ENCODE data around the gene HERC6. TPM values are rescaled to one million over a fixed set of nuclear protein-coding genes. Genes with fewer than 3 reads are reported as not detected.
"Not testable (repeated sequence)": the region's sequence is repeated elsewhere in the genome, so short reads cannot be mapped to it uniquely, and the experiment has no call there.

Gene HERC6
- total RNA-seq, 1 donor from 2014 or later: 13.1 TPM

DNA sequence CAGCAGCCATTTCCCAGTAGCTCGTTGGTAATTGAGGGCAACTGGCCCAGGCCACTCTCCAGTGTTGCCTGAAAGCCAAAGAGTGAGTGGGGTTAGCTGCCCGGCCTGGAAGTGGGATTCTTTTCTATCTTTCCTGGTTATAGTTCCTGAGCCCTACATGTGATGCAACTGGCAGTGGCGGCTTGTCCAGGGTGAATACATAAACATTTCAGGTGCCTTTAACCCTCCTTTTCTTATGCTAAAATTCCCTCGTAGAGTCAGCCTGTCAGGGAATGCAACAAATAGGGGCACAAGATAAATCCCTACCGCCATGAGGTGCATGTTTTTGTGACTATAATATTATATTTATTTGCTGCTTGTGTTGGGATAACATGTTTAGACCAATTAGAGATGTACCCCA lies 64.8 kb downstream of the HERC6 start:
- no peak for DNase-seq (ENCODE audit: extremely low read depth, low read depth, low spot score)

DNA sequence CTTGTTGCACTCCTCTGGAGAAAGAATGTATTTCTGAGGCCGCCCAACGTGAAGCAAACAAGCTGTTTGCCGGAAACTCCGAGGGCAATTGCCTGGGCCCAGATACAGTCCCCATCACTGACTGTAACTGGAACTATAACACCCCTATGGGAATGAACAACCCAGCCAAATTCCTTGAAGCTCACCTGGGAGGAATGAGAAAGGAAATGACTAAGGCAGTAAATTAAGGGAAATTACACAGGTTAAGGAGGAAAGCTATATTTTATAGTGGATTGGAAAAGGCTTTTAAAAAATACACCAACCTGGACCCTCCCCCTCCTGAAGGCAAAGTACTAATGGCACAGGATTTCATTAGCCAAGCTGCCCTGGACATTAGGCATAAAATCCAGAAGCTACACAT lies 66.6 kb downstream of the HERC6 start:
- DNase-seq (ENCODE audit: extremely low read depth, low read depth, low spot score): no peak

DNA sequence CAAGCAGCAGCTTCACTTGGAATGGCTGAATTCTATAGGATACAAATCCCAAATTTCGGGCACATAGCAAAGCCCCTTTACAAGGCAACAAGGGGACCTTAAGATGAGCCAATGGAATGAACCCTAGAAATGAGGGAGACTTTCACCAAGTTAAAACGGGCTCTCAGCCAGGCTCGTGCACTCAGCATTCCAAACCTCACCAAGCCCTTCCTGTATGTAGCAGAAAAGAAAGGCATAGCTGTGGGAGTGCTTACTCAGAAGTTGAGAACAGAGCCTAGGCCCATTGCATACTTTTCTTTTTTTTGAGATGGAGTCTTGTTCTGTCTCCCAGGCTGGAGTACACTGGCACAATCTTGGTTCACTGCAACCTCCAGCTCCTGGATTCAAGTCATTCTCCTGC lies 67.5 kb downstream of the HERC6 start:
- no peak for DNase-seq (ENCODE audit: extremely low read depth, low read depth, low spot score)

DNA sequence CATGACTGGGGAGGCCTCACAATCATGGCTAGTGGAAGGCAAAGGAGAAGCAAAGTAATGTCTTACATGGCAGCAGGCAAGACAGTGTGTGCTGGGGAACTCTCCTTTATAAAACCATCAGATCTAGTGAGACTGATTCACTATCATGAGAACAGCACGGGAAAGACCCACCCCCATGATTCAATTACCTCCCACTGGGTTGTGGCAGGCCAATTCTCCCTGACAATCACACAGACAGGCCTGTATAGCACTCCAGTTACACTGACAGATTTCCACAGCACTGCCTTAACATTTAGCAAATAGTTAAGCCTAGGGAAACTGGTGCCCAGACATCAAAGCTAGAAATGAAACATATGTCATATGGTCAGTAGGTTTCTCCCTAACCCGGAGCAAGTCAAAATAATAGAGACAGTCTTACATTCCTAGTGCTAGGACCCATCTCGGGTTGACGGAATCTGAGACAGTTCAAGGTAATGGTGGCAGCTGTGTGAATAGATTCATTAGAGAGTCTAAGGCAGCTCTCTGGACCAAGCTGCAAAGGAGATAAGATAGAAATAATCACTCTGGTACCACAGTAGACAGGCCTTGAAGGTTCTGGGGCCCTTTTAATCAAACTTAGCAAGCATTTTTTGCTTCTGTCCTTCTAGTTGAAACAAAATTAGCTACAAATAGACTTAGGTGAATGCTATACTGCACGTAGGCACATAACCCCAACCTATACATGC lies 68.9 kb downstream of the HERC6 start:
- no peak for DNase-seq (ENCODE audit: extremely low read depth, low read depth, low spot score)

DNA sequence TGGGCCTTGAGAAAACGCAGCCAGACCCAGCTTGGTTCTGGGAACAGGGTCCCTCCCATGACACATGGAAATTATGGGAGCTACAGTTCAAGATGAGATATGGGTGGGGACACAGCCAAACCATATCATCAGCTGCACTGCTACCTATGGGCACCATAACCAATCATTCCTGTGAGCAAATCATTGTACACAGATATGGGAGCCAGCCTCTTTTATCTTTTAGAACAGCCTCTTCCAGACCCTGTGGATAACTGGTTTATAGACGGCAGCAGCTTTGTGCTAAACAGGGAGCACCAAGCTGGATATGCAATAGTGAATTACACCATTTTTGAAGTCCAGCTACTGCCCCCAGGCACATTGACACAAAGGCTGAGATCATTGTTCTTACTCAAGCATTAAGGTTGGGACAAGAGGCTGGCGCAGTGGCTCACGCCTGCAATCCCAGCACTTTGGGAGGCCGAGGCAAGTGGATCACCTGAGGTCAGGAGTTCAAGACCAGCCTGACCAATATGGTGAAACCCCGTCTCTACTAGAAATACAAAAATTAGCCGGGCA lies 69.6 kb downstream of the HERC6 start:
- not testable (repeated sequence) for DNase-seq (ENCODE audit: extremely low read depth, low read depth, low spot score)

DNA sequence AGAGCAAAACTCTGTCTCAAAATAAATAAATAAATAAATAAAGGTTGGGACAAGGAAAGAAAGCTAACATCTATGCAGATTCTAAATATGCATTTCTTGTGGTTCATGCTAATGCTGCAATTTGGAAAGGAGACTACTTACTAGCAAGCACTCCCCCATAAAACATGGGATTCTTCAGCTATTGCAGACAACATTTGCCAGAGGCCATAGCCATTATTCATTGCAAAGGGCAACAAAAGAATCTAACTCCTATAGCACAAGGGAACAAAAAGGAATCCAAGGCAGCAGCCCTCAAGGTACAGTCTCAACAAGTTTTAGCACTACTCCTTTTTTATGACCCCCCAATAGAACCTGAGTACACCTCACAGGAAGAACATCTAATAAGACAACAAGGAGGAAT lies 70.2 kb downstream of the HERC6 start:
- DNase-seq (ENCODE audit: extremely low read depth, low read depth, low spot score): no peak

DNA sequence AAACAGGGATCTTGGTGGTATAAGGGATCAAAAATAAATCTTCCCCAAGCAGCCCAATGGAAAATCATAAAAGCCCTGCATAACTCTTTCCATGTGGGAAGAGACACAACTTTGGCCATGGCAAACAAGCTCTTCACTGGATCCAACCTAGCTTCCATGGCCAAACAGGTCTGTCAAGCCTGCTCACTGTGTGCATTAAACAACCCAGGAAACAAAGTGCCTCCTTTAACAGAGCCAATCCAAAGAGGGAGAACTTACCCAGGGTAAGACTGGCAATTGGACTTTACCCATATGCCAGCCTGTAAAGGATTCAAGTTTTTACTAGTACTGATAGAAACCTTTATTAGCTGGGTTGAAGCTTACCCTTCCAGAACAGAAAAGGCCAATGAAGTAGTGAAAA lies 70.6 kb downstream of the HERC6 start:
- DNase-seq (ENCODE audit: extremely low read depth, low read depth, low spot score): no peak

DNA sequence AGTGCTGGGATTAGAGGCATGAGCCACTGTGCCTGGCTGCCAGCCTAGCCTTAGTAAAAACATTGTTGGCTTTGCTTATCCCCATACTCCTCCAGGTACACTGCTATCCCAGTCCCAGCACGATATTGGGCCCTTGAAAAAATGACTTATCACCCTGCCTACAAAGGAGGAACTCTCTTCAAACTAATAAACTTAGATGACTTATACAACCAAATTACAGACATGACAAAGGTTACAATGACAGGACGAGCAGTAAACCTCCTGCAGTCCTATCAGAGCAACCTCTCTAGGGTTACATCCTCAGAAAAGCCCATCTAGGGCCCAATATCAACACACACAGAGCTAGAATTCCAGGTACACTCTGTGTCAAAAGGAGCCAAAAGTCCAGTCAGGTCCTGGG lies 72.6 kb downstream of the HERC6 start:
- no peak for DNase-seq (ENCODE audit: extremely low read depth, low read depth, low spot score)

DNA sequence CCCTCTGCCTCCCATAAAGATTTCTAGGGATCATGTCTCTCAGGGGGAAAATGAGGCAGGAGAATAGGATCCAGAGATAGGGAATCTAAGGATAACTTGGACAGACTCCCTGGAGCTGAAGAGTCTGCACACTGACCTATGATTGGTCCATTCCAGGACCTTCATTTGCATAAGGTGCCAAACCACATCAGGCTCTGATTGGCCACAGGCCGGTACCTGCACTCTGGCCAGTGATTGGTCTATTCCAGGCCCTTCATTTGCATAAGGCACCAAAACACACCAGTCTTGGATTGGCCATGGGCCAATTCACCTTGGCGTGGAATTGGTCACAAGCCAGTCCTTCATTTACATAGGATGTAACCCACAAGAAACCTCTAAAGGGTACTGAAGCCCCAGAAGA lies 74.3 kb downstream of the HERC6 start:
- DNase-seq (ENCODE audit: extremely low read depth, low read depth, low spot score): no peak

DNA sequence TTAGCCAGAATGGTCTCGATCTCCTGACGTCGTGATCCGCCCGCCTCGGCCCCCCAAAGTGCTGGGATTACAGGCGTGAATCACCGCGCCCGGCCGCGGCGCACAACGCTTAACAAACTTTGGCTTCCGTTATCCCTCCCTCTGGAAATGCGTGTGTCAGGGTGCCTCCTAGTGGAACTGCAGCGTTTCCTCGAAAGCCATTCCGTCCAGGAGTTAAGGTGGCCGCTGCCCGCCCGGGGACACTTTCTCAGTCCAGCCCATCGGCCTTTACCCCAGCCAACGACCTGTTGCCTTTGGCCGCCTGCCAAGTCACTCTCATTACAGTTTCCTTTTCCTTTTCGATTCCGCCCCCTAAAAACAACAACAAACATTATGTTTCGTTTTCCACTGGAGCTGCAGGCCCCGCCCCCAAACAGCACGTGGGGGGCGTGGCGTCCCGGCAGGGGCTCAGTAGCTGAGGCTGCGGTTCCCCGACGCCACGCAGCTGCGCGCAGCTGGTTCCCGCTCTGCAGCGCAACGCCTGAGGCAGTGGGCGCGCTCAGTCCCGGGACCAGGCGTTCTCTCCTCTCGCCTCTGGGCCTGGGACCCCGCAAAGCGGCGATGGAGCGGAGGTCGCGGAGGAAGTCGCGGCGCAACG lies 78.1 kb downstream of the HERC6 start, which contains the start of gene HERC5:
HERC5 (plus strand) TSS at position 450 of the 637 bp plus-strand sequence; CDS start at position 601, 151 bp downstream.
- peak; percentile 88 for DNase-seq (ENCODE audit: extremely low read depth, low read depth, low spot score)

DNA sequence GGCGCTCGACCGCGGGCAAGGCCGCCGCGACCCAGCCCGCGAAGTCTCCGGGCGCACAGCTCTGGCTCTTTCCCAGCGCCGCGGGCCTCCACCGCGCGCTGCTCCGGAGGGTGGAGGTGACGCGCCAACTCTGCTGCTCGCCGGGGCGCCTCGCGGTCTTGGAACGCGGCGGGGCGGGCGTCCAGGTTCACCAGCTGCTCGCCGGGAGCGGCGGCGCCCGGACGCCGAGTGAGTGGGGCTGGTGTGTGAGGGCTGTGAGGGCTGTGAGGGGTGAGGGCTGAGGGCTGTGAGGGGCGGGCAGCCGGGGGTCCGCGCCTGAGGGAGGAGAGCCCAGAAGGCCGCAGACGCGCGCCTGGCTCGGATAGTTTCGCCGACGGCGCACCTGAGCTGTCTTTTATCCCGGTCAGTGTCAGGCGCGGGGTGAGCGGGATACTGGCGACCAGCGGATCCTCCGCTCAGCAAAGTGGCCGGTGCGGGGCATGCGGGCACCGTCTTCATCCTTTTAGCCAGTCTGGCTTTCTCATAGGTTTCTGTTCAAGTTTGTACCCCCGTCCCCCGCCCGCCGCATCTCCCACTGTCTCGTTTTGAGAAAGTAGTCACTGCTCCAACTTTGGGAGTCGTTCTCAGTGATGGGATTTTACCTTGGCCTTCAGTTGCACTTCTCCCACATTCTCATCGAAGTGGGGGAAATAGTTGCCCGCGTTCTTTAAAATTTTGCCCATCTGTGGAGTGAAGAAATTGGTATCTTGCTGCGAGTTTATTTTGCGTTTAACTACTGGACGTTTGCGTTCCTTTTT lies 78.9 kb downstream of the HERC6 start:
- DNase-seq (ENCODE audit: extremely low read depth, low read depth, low spot score): no peak

DNA sequence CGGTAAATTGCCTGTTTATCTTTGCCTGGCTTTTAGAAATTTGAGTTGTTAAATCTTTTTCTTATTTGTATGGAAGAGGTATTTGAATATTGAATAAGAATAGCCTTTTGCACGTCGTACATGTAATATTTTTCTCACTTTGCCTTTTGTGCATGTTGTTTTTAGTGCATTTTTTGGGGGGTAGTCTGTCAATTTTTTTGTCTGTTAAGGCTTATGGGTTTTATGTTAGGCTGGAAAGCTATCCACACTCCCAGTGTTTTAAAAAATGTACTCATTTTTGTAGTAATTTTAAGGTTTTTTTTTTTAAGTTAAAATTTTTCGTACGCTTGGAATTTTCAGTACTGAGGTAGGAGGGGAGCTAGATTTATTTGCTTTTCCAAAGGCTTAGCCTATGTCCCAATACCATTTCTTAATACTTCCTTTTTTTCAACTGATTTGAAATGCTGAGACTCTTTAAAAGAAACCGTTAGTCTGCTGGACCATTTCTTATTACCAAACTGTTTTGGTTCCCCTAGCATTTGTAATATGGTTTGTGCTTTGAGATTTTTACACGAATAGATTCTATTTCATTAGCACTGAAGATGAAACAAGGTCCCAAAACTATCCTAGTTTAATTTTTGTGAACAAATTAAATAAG lies 79.6 kb downstream of the HERC6 start:
- no peak for DNase-seq (ENCODE audit: extremely low read depth, low read depth, low spot score)

DNA sequence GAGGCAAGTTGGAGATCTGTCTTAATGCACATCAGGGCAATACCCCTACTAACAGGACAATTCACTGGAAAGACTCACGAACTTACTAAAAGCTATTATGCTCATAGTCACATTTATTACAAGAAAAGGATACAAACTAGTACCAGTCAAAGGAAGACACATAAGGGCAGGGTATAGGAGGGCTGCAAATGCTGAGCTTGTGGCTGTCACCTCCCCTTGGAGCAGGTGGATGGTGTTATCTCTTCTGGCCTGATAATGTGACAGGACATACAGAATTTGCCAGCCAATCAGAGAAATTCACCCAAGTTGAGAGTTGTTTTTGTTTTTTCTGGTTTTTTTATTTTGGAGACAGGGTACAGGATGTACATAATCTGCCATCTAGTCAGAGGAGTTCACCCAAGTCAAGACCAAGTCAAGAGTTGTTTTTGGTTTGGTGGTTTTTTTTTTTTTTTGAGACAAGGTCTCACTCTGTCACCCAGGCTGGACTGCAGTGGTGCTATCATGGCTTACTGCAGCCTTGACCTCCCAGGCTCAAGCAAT lies 87.1 kb downstream of the HERC6 start:
- DNase-seq (ENCODE audit: extremely low read depth, low read depth, low spot score): no peak

DNA sequence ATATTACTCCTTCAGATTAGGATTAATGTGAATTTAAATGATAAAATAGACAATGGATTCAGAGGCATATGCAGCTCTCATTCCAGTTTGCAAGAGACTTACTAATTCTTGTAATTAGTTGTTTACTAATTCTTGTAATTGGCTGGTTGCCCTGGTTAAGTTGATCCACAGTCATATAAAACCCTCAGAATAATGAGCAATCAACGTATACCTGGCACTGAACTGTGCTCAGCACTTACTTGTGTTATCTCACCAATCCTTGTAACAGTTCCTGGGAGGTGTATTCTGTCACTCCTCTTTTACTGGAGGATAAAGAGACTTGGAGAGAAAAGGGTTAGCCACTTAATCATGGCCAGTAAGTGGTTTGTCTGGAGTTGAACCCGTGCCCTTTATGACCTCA lies 88.7 kb downstream of the HERC6 start:
- no peak for DNase-seq (ENCODE audit: extremely low read depth, low read depth, low spot score)

DNA sequence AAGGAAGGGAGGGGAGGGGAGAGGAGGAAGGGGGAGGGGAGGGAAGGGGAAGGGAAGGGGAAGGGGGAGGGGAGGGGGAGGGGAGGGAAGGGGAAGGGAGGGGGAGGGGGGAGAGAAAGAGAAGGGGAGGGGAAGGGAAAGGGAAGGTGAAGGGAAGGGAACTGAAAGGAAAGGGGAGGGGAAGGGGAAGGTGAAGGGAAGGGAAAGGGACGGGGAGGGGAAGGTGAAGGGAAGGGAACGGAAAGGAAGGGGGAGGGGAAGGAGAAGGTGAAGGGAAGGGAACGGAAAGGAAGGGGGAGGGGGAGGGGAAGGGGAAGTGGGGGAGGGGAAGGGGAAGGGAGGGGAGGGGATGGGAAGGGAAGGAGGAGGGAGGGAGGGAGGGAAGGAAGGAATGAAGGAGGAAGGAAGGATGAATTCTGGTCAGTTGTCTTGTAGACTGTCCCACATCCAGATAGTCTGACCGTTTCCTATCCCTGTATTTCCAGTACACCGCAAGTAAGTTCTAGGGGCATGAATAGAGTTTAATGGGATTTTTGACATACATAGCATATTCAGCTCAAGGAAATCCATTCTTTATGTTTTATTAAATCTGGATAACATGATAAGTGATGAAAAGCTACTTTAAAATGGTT lies 98.7 kb downstream of the HERC6 start:
- DNase-seq (ENCODE audit: extremely low read depth, low read depth, low spot score): no peak

DNA sequence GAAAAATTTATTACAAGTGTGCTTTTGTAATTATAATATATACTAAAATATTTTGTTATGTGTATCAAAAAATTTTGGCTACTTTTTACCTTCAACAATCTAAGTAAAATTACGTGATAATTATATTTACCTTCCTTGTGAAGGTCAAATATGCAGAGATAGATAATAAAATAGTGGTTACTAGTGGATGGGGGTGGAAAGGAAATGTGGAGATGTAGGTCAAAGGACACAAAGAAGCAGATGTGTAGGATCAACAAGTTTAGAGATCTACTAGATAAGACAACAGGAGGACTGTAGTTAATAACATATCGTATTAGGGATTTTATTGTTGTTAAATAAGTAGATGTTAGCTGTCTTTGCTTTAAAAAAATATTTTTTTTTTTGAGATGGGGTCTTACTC lies 99.6 kb downstream of the HERC6 start:
- DNase-seq (ENCODE audit: extremely low read depth, low read depth, low spot score): no peak

DNA sequence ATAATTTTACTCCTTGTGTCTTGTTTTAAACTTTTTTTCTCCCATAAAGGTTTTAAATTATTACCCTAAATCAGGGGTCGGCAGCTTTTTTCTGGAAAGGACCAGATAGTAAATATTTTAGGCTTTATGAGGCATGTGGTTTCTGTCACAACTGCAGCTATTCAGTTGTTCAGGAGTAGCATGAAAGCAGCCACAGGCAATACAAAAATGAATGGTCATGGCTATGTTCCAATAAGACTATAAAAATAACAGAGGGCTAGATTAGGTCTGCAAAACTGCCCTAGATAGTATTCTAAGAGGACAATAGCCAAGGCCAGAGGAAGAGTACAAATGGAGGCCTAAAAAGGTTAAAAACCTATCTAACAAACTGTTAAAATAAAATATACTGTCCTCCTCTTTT lies 102.9 kb downstream of the HERC6 start:
- DNase-seq (ENCODE audit: extremely low read depth, low read depth, low spot score): no peak

DNA sequence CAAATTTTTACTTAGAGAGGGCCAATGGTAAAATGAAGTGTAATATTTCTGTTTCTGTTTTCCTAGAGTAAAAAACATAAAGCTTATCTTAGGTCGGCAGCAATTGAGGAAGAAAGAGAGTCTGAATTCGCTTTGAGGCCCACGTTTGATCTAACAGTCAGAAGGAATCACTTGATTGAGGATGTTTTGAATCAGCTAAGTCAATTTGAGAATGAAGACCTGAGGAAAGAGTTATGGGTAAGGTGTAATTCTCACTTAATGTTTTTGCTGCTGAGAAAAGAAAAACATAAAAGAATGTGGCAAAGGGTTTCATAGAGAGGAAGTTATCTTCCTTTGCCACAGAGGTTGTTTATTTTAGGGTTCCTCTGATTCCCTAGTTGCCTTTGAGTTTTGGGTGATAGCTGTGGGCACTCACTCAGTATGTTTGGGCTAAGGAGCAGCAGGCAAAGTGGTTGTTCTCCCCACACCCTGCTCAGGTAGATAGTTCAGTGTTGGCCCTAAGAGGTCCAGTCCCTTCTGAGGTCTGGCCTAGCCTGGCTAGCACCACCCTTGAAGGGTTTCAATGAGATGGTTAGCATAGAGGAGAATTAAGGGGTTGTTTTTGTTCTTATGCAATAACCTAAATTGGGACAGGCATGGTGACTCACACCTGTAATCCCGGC lies 110.6 kb downstream of the HERC6 start:
- no peak for DNase-seq (ENCODE audit: extremely low read depth, low read depth, low spot score)
